HG02610 (cell line): Measurements from ENCODE around the gene XBP1.
"Not testable (repeated sequence)": the region's sequence is repeated elsewhere in the genome, so short reads cannot be mapped to it uniquely, and the experiment has no call there.

Source experiments
- ATAC-seq: cut with Tn5 transposase; IDR thresholded peaks from one replicate; pipeline ENCODE4 v1.9.1; 2021; ENCODE audit warnings: mild to moderate bottlenecking, moderate library complexity; ENCODE audit not compliant: unreplicated experiment

The XBP1 gene

GRCh38 chr22:28754512-28754911, 45.9 kb downstream of the XBP1 start:
- not testable (repeated sequence) for ATAC-seq

GRCh38 chr22:28750471-28750881, 49.9 kb downstream of the XBP1 start:
- ATAC-seq = no peak
